Activated CD4-positive, CD25-positive, alpha-beta regulatory T cell treated with anti-CD3 and anti-CD28 coated beads, Interleukin-2, amount 50 U/mL, for 72 hours (primary cell): ENCODE measurements around the gene ESF1.
A peak's percentile ranks its signal among the peaks of the same experiment; 100 is the strongest.

ENCODE experiments used
- DNase-seq: peaks from one replicate; pipeline ENCODE4 v3.0.0; 2021

The ESF1 gene, protein sequence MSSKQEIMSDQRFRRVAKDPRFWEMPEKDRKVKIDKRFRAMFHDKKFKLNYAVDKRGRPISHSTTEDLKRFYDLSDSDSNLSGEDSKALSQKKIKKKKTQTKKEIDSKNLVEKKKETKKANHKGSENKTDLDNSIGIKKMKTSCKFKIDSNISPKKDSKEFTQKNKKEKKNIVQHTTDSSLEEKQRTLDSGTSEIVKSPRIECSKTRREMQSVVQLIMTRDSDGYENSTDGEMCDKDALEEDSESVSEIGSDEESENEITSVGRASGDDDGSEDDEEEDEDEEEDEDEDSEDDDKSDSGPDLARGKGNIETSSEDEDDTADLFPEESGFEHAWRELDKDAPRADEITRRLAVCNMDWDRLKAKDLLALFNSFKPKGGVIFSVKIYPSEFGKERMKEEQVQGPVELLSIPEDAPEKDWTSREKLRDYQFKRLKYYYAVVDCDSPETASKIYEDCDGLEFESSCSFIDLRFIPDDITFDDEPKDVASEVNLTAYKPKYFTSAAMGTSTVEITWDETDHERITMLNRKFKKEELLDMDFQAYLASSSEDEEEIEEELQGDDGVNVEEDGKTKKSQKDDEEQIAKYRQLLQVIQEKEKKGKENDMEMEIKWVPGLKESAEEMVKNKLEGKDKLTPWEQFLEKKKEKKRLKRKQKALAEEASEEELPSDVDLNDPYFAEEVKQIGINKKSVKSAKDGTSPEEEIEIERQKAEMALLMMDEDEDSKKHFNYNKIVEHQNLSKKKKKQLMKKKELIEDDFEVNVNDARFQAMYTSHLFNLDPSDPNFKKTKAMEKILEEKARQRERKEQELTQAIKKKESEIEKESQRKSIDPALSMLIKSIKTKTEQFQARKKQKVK

DNA sequence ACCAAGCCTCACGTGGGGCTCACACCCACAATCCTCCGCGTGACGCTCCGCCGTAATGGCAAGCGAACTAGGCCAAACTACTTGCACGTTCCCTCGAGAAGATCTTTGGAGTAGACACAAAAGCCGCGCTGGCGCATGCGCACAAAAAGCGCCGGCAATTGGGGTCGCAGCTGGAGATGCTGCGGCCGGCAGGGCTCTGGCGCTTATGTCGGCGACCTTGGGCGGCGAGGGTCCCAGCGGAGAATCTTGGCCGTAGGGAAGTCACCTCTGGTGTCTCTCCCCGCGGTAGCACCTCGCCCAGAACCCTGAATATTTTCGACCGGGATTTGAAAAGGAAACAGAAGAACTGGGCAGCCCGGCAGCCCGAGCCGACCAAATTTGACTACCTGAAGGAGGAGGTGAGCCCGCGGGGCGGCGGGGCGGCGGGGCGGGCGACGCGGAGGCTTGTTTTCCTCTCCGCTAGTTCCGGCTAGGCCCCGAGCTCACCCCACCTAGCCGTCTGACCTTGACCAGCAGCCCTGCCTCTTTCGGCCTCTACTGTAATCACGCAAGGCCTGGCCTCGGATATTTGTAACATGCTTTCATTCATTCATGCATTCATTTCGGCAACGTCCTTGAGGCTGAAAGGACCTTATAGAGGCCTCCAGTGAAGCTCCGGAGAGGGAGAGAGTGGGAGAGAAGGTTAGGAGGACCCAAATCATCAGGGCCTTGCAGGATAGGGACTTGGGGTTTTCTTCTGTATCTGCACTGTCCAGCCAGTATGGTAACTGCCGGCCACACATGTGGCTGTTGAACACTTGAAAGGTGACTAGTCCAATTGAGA lies at the start of gene ESF1, which contains the start of gene NDUFAF5:
Gene ESF1, minus strand, starts transcription at position 27 of the 823 bp plus-strand sequence. CDS start 1,779 bp downstream, outside the sequence.
Gene NDUFAF5, plus strand, starts transcription at position 136 of the 823 bp plus-strand sequence. Its CDS starts 41 bp downstream, at position 177.
- peak; percentile 87 for DNase-seq

DNA sequence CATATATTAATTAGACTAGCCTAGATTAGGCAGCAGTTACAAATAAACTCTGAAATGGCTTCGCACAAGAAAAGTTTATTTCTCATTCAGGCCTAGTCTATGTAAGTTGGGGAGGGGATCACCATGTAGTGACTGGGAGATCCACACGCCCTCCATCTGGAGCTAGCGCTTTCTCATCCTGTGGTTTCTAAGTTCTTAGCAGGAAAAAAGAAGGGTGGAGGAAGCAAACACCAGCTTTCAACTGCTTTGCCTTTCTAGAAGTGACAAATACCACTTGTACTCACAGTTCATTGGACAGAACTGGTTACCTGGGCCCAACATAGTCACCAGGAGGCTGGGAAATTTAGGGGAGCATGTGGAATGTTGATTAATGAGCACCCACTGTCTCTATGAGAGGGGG lies 46.8 kb upstream of the ESF1 start:
- DNase-seq, result no peak

DNA sequence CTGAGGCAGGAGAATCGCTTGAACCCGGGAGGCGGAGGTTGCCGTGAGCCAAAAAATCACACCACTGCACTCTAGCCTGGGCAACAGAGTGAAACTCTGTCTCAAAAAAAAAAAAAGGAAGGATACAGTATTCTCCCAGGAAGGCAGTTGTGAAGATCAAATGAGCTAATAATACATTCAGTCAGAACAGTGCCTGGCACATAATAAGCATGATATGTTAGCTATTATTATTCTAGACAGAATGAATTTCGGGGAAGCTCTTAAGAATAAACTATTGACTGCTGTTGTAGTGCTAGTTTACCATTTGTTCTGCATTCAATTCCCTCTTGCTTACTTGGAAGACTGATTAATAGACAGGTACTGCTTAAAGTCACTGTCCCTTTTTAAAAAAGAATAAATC lies 40.7 kb upstream of the ESF1 start:
- no peak for DNase-seq

DNA sequence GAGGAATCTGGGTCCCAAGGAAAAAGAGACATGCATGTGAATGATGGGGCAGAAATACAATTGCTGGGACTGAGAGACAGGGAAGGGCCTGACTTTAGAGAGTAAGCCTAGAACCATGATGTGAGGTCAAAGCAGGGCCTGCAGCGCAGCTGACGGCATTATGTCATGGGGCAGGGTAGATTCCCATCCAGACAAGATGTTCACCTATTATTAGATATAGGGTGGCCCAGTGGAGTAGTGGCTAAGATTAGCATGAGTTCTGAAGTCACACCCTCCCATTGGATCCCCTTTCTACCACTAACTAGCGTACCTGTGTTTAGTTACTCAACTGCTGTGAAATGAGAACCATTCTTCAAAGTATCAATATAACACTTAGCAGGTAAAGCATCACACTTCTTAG lies 39.7 kb upstream of the ESF1 start:
- no peak for DNase-seq

DNA sequence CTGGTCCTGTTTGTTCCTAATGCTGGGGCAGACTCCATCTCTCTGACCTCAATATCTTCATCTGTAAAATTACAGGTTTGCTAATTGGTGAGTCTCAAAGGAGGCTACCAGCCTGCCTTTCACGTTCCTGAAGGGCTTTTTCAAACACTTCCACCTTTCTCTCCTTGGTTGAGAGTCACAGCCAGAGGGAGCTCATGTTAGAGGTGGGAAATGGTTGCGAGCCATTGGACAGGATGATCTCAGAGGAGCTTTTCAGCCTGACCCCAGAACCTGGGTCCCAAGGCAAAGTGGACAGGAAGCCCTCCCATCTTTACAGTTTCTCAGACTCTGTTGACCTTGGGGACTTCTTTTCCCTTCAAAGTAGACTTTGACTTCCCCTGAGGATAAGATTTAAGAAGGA lies 37.7 kb upstream of the ESF1 start:
- no peak for DNase-seq

DNA sequence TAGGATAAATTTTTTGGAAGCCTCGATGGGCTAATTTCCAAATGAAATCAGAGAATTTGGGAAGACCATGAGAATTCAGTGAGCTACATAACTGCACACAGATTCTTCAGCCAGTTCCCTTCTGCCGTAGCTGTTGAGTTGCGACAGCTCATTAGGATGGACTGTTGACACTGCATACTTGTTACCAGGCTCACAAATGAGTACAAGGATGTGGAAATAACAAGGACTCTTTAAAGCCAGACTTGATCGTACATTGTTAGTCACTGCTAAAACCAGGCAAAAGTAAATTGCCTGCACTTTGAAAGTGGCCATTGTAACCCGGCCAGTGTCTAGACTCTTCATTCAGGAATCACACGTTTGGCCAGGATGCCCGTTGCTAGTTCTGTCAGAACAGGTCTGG lies 37.2 kb upstream of the ESF1 start:
- no peak for DNase-seq

DNA sequence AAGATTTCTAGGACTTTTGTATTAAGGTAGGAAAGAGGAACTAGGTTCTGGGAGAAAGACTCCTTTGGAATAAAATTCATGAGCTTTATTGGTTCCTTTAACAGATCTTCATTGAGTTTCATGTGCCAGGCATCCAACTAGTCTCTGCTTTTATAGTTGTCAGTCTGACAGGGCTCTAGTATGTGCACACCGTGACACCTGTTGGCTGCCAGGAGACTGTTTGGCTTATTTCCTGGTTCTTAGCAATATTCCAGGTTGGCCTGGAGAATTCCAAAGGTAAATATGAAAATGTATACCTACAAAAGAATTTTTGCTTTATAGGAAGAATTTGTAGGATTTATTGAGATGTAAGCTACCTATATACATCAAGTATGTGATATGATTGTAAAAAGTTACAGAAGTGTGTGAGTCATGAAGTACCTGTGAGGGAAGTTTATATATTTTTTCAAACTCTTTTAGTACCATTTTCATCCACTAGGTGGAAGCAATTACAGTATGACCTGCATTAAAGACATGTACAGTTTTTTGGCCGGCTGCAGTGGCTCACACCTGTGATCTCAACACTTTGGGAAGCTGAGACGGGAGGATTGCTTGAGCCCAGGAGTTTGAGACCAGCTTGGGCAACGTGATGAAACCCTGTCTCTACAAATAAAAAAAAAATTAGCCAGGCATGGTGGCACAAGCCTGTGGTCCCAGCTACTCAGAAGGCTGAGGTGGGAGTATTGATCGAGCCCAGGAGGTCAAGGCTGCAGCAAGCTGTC lies 35.3 kb upstream of the ESF1 start:
- DNase-seq, result no peak

DNA sequence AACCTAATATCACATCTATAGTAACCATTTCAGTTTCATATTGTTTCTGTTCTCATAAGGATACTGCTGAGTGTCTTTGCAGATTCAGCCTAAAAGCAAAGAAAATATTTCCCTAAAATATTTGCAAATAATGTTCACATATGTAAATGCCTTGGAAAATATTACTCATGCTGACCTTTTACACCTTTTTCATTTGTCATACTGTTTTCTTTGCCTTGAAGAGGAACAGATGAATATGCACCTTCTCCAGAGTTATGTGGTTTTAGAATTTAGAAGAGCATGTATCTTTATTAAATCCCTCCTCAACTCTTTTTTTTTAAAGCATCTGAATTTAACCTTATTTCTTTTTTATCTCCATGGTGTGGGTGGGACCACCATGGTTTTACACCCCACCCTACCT lies 32.6 kb upstream of the ESF1 start:
- no peak for DNase-seq

DNA sequence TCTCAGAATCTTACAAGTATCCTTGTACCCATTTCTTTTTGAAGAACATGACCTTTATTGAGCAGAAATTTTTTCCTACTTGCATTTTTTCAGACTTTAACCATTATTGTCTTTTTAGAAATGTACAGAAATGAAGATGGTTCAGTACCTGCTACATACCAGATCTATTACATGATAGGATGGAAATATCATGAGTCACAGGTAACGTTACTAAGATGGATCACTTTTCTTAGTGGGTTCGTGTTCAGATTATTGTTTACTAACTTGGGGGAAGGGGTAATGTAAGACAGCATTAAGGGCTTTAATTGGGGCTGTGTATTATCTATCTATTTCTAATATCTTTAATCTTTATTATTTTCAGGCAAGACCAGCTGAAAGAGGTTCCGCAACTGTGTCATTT lies 32.0 kb upstream of the ESF1 start:
- no peak for DNase-seq

DNA sequence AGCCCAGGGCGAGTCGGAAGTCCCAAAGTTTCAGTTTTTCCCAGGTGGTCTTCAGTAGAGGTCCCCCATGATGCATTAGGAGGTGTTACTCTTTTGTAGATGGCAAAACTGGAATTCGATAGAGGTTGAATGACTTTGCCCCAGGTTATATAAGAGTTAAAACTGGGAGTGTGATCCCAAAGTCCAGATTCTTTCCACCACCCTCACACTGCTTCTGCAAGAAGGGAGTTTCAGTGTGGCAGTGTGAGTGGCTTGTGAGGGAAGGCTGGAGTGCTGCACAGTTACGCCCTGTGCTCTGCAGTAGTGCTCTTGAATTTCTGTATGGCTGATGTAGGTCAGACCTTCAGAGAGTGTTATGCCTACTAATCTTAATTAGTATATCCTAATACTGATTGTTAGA lies 30.0 kb upstream of the ESF1 start:
- no peak for DNase-seq

DNA sequence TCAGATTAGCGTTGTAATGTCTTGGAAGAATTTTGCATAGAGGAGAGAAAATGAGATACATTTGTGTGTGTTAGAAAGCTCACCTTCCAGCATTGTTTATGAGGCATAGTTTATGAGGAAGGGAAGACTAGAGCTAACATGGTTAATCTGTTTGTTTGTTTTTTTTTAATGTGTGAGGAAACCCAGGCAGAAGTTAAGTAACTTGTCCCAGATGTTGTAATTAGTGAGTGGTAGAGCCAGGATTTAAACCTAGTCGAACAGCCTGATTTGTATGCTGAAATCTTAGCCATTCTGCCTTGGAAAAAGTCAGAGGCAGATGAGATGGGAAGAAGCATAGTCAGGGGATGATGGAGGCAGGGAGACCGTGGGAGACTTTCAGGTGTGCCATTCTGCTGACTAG lies 29.2 kb upstream of the ESF1 start:
- no peak for DNase-seq

DNA sequence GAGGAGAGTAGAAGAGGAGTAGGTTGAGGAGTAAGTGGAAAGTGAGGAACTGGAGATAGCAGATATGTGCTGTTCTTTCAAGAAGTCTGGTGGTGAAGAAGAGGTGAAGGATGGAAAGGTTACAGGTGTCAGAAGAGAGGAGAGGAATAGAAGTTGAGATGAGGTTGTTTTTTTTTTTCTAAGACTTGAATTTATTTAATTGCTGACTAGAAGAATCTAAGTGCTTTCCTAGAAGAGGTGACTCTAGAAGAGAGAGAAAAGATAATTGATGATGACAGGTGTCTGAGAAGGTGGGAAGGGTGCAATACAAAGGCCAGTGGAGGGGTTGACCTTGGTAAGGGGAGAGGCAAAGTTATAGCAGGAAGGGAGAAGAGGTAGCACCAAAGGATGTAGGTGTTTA lies 25.7 kb upstream of the ESF1 start:
- DNase-seq, result no peak

DNA sequence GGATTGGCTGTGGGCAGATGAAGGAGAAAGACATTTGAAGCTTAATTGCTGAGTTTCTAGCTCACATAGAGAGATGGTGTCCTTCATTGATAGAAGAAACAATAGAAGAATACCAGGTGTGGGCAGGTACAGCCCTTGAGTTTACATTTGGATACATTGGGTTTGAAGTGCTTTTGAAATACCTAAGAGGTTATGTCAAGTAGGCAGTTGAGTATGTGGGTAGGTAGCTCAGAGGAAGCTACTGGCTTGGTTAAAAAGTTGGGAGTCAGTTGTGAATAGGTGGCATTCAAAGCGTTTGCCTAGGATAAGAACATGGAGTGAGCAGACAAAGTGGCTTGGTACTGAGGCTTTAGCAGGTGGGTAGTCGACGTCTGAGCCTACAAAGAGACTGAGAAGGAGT lies 25.1 kb upstream of the ESF1 start:
- no peak for DNase-seq

DNA sequence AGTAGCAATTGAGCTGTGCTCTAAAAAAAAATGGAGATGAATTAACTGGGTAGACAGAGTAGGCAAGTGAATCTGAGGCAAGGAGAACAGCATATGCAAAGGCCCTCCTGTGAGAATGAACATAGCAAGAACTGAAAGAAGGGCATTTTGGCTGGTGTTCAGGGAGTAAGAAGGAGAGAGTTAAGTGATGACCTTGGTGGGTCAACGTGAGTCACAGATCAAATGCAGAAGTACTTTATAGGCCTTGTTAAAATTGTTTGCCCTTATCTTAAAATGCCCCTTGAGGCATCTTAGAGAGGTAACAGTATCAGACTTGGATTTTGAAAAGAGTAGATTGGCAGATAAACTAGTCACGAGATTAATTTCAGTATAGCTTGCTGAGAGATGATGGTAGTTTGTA lies 24.7 kb upstream of the ESF1 start:
- no peak for DNase-seq

DNA sequence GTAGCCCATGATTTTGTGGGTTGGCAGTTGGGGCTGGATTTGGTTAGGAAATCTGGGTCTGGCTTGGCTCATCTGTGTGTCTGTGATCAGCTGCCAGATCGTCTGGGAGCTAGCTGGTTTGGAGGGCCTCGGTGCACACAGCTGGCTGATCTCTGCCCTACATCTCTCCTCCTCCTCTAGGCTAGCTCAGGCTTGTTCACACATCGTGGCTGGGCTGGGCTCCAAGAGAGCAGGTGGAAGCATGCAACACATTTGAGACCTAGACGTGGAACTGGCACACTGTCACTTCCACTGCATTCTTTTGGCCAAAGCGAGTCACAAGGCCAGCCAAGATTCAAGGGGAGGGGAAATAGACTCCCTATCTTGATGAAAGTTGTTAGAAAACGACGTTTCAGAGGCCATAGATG lies 16.0 kb upstream of the ESF1 start:
- no peak for DNase-seq

DNA sequence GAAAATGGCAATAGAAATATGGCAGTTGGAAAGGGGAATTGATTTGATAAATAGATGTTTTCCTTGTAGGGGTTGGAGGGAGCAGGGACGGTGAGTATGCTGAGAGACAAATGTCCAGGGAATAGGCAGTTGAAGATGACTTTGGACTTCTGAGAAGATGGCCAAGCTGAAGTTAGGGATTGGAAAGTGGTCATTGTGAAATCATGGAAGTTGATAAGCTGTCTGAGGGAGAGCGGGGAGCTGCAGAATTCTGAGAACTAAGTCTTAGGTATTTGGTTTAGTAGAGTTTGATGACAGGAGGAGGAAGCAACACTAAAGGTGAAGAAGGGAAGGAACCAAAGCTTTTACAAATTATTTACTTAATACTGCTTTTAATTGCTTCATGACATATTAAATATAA lies 15.3 kb upstream of the ESF1 start:
- no peak for DNase-seq

DNA sequence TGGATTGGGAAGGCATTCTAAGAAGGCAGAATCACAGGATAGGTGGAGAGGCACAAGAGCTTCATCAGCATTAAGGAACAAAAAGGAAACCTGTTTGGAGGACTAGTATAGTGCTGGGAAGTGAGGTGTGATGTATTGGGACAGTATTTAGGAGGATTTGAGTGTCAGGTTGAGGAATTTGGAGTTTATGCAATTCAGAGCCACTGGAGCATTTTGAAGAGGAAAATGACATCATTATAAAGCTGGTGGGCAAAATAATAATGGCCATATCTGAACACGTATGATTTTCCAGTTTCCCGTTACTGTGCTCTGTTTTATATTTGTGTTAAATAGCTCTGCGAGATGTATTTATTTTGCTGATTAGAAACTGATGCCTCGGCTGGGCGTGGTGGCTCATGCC lies 14.3 kb upstream of the ESF1 start:
- DNase-seq, result no peak

DNA sequence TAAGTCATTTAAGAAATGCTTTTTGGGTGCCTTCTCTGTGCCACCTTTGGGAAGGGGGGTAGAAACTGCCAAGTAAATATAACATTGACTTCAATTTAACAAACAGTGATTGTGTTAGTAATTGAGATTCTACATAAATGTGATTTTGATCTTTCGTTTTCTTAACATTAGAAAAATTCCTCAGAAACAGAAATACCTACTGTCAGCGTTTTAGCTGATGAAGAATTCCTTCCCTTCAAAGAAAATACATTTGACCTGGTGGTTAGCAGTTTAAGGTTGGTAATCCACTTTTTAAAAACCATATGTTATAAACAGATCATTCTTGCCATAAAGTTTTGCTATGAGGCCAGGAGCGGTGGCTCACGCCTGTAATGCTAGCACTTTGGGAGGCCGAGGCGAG lies 9.9 kb upstream of the ESF1 start:
- DNase-seq, result no peak

DNA sequence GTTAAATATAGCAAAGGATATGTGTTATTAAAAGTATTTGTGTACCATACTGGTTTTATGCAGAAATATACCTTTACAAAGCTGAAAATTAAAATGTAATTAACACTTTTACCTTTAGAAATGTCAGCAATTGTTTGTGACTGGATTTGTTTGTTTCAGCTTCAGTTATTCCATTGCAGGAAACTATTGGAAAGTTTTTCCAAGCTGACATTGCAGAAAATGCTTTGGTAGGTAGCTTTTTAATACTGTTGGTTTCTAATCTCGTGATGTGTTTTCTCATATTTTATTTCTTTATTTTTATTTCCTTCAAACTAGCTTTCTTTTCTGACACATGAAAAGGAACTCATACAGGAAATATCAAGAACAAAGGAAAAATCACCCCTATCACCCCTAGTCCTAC lies 8.3 kb upstream of the ESF1 start:
- no peak for DNase-seq

DNA sequence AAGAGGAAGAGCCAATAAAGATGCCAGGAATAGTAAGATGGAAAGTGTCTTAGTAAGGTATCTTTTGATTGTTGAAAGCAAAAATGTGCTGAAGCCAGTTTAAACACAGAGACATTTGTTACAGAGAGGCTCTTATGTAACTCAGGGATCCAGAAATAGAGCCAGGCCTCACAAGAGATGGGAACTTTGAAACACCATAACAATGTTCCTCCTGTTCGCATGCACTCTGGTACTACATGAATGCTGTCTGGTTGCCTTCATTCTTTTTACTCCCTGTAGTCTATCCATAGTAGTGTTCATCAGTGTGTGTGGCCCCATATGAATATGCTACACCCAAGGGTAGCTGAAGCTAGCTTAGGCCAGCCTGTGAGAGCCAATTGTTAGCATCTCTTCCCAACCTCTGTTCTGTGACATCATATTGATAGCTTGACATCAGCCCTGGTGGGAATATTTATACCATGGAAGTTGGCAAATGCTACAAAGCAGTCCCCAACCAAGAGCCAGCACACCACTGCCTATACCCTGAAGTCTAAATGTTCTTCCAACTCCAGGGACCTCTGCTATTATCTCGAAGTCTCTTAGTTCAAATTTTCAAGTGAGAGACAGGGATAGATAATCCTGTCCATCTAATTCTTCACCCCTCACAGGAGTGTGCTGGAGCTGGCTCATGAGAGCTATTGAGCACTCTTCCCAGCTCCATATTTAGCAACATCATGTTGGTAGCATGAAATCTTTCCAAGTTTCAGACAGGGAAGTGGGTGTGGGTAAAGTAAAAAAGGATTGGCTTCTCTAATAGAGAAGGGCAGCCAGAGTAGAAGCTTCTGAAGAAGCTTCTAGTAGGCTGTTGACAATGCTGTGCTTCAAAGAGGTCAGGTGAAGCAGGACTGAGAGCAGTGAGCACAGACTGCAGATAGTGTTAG lies 7.1 kb upstream of the ESF1 start:
- no peak for DNase-seq

DNA sequence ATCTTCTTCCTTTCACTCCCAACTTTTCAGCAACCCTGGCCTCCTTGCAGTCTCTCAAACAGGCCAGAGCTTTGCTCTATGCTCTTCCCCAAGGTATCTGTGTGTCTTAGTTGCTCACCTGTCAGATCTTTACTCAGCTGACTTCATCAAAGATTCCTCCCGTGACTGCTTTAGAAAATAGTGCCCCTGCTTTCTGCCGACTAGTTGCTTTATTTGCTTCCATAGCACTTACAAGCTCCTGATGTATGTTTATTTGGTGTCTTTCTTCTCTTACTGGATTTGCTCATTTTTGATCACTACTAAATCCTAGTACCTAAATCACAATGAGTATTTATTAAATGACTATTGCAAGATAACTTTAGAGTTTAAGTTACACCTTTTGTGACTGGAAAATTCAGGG lies 6.0 kb upstream of the ESF1 start:
- DNase-seq, result no peak
